Raji (cell line): ENCODE data around the gene BCL7B.

ENCODE experiments used
- POLR2A ChIP-seq: IDR thresholded peaks from 2 replicates; pipeline ENCODE4 v1.6.1; 2011; ENCODE audit warnings: low read depth, low read length, control low read depth; ENCODE audit not compliant: insufficient read depth

The BCL7B gene

GRCh38 chr7:73520673-73521635, 36.5 kb downstream of the BCL7B start:
- TF ChIP-seq POLR2A: no peak

DNA sequence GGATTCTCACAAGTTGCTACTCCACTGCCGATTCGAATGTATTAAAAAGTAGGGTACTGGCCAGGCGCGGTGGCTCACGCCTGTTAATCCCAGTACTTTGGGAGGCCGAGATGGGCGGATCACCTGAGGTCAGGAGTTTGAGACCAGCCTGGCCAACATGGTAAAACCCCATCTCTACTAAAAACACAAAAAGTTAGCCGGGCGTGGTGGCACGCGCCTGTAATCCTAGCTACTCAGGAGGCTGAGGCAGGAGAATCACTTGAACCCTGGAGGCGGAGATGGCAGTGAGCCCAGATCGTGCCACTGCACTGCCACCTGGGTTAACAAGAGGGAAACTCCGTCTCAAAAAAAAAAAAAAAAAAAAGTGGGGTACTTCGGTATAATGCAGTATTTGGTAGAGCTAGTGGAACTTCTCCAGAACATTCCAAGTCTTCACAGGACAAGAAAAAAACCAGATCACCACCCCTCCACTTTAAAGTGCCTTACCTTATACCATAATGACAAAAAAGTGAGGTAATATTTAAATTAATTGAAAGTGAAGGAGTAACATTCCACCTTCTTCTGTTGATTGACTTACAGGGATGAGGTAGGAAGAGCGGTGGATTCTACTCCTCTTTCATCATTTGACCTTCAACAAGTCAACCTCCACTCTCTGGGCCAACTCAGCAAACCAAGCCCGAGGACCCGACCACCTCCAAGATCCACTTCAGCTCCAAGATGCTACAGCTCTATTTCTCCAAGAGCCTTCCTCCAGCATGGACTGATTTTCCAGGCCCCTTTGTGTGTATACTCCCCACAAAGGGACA, 37.4 kb downstream of the BCL7B start:
- no peak for TF ChIP-seq POLR2A

- no peak for TF ChIP-seq POLR2A
These were observed 39.0 kb downstream of the BCL7B start for GRCh38 chr7:73518470-73518869.

GRCh38 chr7:73517241-73517995, 40.1 kb downstream of the BCL7B start:
- no peak for TF ChIP-seq POLR2A

DNA sequence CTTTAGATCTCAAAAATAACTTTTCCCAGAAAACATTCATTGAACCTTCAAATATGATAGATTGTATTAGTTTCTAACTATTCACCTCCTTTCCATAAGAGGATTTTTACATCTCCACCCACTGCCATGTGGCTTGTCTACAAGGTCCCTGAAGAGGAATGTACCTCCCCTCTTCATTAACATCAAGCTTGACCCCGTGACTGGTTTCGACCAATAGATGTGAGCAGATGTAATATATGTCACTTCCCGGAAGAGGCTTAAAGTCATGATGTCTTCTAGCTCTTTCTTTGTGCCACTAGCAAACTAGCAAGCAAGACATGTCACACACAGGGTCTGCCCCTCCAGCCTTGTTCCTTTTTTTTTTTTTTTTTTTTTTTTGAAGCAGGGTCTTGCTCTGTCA, 42.3 kb downstream of the BCL7B start:
- TF ChIP-seq POLR2A: no peak

DNA sequence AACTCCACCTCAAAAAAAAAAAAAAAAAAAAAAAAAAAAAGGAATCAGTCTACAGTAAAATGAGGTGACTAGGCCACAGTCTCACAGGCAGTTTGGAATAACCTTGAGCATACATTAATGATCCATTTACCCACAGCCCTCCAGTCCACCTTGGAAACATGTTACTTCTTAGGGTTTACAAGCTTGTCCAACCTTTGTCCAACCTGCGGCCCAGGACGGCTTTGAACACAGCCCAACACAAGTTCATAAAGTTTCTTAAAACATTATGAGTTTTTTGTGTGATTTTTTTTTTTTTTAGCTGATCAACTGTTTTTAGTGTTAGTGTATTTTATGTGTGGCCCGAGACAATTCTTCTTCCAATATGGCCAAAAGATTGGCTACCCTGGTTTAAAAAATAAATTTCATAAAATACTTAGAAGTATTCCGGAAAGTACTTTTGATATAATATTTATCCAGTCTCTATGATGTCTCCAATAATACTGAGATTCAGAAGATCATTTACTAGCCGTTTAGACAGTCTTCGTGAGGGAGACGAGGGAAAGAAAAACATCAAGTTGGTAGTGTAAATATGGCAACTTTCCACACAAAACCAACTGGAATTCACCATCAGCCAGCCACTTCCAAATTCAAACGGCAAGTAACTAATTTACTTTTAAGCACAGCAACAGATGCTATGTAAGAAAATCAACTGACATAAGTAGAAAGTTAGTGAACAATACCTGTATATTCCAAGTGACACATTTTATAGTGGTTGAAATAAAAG, 45.3 kb downstream of the BCL7B start:
- no peak for TF ChIP-seq POLR2A

DNA sequence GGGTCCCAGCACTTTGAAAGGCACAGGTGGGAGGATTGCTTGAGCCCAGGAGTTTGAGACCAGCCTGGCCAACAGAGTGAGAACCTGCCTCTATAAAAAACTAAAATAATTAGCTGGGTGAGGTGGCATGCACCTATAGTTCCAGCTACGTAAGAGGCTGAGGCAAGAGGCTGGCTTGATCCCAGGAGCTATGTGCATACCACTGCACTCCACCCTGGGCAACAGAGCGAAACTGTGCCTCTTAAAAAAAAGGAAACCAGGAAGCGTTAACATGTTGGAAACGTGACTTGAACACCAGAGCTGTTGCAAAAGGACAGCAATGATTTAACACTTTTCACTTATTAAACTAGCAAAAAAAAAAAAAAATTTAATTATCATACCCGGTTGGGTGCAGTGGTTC, 48.0 kb downstream of the BCL7B start:
- no peak for TF ChIP-seq POLR2A

- no peak for TF ChIP-seq POLR2A
These were observed 49.9 kb downstream of the BCL7B start for GRCh38 chr7:73507556-73507955.

DNA sequence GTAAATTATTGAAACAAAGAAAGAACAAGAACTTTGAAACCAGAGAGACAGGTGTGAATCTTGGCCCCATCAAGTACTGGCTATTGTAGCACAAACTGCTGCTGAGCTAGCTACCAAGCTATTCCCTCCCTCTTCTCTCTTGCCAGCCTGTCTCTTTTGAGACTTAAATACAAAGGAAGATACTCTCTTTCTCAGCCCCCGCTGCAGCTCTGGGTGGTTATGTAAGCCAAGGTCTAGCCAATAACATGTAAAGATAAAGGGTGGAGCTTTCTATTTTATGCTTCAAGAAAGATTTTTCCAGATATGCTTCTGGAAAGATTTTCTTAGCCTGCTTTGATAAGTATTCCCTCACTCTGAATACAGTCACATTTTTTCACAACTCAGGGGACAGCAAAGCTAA, 52.6 kb downstream of the BCL7B start:
- no peak for TF ChIP-seq POLR2A

- no peak for TF ChIP-seq POLR2A
These were observed 53.5 kb downstream of the BCL7B start for GRCh38 chr7:73504017-73504416.

DNA sequence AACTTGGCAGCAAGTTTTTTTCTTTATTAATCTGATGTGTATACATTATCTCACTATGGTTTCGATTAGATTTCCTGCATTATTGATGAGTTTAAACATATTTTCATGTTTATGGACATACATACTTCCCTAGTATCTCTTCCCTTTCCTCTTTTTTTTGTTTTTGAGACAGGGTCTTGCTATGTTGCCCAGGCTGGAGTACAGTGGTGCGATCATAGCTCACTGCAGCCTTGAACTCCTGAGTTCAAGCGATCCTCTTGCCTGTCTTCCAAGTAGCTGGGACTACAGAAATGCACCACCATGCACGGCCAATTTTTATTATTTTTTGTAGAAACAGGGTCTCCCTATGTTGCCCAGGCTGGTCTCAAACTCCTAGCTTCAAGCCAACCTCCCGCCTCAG, 54.3 kb downstream of the BCL7B start:
- TF ChIP-seq POLR2A: no peak

GRCh38 chr7:73496626-73497025, 60.9 kb downstream of the BCL7B start:
- TF ChIP-seq POLR2A: no peak

DNA sequence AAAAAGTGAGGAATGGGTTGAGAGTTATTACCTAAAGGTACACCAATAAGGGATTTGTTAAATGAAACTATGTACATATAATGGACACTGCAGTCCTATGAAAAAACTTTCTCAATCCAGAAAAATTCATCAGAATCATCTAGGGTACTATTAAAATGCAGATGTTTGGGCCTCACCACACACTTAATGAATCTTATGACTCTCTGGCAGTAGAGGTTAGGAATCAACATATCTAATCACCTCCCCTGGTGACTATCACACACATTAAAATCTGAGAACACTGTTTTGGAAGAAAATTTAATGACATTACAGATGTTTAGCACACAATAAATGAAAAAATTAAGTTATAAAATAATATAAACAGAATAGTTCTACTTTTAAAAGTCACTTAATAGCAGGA, 67.5 kb downstream of the BCL7B start:
- no peak for TF ChIP-seq POLR2A

- no peak for TF ChIP-seq POLR2A
These were observed 70.0 kb downstream of the BCL7B start for GRCh38 chr7:73487486-73487885.
